PFSK-1 (cell line): ENCODE measurements around the gene PDZD2.

ENCODE experiments used
- POLR2AphosphoS5 ChIP-seq: IDR thresholded peaks from 2 replicates; pipeline ENCODE4 v1.6.1; 2012; ENCODE audit warnings: low read depth, mild to moderate bottlenecking, control low read depth, low read length, moderate library complexity
- SIN3A ChIP-seq: IDR thresholded peaks from 2 replicates; pipeline ENCODE4 v1.6.1; 2012; ENCODE audit warnings: mild to moderate bottlenecking, low read length, moderate library complexity, borderline replicate concordance; ENCODE audit not compliant: insufficient read depth
- TAF1 ChIP-seq: IDR thresholded peaks from 2 replicates; pipeline ENCODE4 v1.6.1; 2012; ENCODE audit warnings: low read length, control low read depth, borderline replicate concordance; ENCODE audit not compliant: insufficient read depth
- TF ChIP-seq, protein P1 (sequence below), 2 experiments: IDR thresholded peaks; 2 replicates each; pipeline versions ENCODE4 v1.6.1 to v1.8.0; 2011 to 2012; ENCODE audit warnings: low read depth in 2 of 2, low read length in 2 of 2, control low read depth in 1 of 2, inconsistent platforms in 1 of 2, mild to moderate bottlenecking in 1 of 2, moderate library complexity in 1 of 2; ENCODE audit not compliant: insufficient read depth in 1 of 2

DNA sequence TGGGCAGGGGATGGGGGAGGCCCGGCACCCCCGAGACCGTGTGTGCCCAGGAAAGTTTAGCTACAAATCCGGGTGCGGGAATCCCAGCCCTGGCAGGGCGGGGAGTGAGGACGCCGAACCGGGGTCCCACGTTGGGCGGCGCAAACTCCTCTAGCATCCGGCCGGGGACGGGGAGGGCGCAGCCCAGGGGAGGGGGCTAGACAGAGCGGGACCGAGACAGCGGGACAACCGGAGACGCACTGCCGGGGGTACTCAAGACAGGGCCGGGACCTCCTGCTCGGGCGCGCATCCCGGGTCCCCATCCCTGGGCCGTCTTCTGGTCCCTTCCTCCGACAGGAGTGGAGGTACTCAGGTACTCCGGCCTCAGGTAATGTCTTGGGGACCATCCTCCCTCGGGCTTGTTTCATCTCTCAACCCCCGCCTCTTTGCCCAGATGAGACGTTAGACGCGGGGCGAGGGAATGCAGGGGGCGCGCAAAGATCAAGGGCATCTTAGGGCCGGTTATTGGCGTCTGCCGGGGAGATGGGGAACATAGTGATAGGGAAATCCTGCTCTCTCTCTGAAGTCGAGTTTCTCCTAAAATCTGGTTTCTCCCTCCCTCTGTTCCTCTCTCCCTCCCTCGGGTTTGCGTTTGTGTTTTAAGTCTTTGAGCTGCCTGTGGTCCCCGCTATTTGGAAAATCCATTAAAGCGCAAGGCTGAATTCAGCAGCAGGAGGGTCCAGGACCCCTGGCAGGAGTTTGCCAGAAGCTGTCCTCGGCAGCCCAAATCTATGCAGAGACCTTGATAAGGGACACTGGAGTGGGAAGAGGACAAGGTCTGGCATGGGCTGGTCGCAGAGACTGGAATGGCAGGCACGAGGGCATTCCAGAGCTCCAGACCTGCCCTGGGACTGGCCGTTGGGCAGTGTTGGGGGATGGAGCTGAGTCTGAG is 815 bp downstream of the PDZD2 start:
- TF ChIP-seq TAF1 (no peak), POLR2AphosphoS5 (no peak), SIN3A (no peak)
- TF ChIP-seq, protein P1, sequence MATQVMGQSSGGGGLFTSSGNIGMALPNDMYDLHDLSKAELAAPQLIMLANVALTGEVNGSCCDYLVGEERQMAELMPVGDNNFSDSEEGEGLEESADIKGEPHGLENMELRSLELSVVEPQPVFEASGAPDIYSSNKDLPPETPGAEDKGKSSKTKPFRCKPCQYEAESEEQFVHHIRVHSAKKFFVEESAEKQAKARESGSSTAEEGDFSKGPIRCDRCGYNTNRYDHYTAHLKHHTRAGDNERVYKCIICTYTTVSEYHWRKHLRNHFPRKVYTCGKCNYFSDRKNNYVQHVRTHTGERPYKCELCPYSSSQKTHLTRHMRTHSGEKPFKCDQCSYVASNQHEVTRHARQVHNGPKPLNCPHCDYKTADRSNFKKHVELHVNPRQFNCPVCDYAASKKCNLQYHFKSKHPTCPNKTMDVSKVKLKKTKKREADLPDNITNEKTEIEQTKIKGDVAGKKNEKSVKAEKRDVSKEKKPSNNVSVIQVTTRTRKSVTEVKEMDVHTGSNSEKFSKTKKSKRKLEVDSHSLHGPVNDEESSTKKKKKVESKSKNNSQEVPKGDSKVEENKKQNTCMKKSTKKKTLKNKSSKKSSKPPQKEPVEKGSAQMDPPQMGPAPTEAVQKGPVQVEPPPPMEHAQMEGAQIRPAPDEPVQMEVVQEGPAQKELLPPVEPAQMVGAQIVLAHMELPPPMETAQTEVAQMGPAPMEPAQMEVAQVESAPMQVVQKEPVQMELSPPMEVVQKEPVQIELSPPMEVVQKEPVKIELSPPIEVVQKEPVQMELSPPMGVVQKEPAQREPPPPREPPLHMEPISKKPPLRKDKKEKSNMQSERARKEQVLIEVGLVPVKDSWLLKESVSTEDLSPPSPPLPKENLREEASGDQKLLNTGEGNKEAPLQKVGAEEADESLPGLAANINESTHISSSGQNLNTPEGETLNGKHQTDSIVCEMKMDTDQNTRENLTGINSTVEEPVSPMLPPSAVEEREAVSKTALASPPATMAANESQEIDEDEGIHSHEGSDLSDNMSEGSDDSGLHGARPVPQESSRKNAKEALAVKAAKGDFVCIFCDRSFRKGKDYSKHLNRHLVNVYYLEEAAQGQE (IDR thresholded peaks at IDR 0.05; ENCODE audit: insufficient read depth in 1 of 2, low read depth in 2 of 2, low read length in 2 of 2) = no peak
